Measurements from ENCODE around the gene APC2.
"Not testable (repeated sequence)": the region's sequence is repeated elsewhere in the genome, so short reads cannot be mapped to it uniquely, and the experiment has no call there.

APC2 gene

DNA sequence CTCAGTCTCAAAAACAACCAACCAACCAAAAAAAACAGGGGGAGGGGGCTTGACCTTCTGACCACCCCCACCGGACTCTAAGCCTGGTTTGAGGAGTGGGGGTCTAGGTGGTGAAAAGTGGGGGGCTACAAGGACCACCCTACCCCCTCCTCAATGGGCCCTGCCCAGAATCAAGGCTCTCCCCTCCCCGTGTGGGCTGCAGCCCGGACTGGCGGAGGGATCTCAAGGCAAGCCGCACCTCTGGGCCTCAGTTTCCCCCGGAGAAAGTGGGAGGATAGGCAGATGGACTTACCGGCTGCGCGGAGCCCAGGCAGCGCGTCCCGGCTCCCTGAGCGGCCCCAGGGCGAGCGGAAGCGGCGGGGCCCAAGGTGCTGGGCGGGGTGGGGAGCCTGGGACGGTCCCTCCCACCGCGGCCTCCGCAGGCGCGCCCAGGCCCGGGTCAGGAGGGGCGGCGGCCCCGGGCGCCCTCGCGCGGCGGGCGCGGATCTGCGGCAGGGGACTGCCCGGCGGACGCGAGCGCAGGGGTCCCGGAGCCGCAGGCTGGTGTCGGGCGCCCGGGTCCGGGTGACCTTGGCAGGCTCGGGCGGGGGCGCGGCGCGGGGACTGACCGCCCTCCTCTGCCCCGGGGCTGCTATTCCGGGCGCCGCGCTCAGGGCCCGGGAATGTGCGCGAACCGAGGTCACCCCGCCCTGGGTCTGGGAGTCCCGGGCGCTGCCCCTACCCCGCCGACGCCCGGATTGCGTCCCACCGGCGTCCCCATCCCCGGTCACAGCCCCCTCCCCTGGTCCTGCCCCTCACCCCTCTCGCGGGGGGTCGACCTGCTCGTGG is 63.0 kb downstream of the APC2 start, which contains the start of gene ADAMTSL5:
Gene ADAMTSL5 (minus strand): TSS at position 349 of the 828 bp plus-strand sequence. CDS start 2,076 bp downstream, outside the sequence.
- DNase-seq (ENCODE audit: low spot score) = peak; percentile 89

DNA sequence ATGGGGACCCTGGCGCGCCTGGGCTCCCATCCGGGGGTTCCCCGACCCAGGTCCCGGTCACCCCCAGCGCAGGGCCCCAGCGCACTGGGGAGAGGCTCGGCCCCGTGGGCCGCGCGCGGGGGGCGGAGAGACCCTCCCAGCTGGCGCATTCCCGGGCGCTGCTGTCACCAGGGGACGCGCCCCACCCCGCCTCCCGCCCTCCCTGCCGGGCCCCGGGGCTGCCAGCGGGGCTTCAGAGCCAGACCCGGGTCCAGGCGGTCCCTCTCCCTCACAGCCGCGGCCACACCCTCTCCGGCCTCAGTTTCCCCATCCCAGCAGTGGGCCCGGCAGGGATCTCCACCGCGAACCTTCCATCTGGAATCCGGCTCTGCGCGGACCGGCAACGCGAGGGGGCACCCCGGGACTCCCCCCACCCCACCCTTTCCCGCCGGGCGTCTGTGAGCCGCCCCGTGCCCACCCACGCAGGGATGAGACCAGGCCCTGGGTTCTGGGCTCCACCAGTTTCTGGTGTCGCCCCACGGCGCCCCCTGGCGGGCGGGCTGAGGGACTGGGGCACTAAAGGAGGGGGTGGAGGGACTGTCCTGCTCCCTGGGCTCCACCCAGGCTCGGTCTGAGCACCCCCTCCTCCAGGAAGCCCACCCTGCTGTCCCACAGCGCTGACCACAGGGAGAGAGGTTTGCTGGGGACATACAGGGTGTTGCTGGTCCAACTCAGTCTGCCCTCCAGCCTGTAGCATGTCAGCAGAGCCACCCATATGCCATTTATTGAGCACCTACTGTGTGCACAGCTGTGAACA is 63.8 kb downstream of the APC2 start:
- DNase-seq (ENCODE audit: low spot score) = peak; percentile 89

DNA sequence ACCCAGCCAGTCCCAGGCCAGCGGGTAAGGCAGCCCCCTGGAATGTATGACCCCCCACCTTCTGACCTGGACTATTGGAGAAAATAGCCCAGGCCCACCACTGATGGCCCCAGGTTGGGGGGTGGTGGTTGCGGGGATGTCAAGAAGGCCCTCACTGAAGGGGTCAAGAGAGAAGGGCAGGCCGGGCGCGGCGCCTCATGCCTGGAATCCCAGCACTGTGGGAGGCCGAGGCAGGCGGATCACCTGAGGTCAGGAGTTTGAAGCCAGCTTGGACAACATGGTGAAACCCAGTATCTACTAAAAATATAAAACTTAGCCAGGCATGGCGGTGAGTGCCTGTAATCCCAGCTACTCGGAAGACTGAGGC is 64.4 kb downstream of the APC2 start:
- no peak for DNase-seq (ENCODE audit: low spot score)

DNA sequence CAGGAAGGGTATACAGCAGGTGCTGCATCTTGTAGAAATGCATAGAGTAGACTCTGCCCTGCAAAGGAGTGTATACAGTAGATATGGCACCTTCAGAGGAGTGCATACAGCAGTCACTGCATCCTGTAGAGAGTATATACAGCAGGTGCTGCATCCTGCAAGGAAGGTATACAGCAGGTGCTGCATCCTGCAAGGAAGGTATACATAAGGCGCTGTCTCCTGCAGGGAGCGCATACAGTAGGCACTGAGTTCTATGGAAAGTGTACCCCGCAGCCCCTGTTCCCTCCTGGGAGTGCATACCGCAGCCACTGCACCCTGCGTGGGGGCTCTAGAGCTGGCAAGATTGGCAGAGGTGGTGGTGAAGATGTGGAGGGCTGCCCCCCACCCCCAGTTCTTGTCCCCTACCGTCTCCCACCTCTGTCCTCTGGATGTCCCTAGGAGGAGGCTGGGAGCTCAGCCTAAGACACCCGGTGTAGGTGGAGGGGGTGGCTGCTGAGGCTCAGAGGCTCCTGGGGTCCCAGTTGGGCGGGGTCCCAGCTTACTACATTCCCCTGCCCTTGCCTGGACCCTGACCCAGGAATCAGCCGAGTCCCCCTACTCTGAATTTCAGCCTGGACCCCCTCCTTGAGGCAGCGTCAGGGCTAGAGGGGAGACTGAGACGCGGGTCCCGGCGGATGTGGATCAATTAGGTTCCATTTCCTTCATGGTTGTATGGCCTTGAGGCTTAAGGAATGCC is 65.2 kb downstream of the APC2 start:
- no peak for DNase-seq (ENCODE audit: low spot score)

DNA sequence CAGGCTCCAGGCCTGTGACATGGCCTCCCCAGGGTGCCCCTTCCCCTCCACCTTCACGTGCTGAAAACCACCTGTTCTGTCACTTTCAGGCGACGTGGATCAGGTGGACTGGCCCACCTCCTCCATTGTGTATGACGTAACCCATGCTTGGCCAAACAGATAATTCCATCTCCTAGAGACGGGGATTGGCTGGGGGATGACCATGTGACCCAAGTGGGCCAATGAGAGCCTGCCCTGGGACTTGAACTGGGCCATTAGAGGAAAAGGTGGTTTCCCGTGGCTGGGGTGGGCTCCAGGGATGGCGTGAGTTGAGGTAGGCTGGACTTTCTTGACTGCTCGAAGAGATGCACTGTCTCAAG is 66.5 kb downstream of the APC2 start:
- no peak for DNase-seq (ENCODE audit: low spot score)

DNA sequence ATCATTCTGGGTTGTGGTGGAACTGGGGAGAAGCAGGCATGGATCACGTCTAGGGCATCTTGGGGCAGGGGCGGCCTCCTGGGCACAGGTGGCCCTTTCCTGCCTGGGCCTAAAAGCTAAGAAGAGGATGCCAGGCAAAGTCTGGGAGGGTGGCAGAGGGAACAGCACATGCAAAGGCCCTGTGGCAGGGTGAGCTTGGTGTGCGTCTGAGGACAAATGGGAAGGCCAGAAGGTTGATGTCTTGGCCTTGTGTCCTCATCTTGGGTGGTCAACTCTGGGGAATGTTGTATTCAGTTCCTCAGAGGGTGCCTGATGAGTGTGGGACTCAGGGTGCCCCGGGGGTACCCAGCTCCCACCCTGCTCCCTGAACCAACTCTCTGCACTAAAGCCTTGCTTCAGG is 68.5 kb downstream of the APC2 start:
- no peak for DNase-seq (ENCODE audit: low spot score)

DNA sequence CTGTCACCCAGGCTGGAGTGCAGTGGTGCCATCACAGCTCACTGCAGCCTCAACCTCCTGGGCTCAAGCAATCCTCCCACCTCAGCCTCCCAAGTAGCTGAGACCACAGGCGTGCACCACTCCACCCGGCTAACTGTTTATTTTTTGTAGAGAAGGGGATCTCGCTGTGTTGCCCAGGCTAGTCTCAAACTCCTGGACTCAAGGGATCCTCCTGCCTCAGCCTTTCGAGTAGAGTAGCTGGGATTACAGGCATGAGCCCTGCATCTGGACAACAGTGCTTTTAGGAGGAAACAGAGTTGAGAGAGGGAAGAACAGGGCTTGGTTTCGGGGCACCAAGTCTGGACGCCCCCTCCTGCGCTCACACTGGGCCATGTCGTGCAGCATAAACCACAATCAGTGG is 69.9 kb downstream of the APC2 start:
- DNase-seq (ENCODE audit: low spot score) = not testable (repeated sequence)

DNA sequence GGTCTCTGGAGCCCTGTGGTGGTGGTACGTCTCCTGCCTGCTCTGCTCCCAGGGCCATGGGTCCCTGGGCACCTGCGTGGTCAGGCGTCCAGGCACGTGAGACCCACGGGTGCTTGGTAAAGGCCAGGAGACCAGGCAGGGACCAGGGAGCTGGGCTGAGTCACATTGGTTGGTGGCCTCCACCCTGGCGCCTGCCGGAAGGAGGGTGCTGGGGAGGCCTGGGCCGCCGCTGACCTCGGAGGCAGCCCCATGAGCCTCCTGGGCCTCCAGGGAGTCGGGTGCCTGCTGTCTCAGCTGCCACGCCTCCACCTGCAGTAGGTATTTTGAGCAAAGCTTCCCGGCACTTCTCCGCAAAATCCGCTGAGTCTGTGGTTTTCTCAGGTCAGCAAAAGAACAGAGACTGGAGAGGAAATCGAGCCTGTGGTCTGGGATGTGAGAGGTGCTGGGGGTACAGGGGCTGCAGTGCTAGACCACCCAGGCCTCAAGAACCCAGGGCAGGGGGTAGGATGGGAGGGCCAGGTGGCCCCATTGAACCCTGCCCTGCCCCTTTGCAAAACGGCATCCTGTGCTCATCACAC is 70.4 kb downstream of the APC2 start:
- DNase-seq (ENCODE audit: low spot score) = no peak

DNA sequence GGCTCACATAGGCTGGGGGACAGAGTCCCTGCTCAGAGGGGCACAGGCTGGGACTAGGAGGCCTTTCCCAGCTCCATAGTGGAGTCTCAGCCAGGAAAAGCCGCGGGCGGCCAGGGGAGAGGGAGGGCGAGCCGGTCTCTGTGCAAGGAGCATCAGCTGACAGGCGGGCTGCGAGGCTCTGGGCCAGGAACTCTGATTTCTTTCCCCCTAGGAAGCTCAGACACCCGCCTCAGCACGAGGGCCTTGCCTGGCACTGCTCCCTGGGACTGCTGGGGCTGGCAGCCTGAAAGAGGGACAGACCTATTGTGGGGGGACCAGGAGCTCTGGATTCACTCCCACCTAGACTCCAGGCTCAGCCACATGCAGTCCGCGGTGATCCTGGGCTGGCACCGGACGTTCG is 71.7 kb downstream of the APC2 start:
- no peak for DNase-seq (ENCODE audit: low spot score)

DNA sequence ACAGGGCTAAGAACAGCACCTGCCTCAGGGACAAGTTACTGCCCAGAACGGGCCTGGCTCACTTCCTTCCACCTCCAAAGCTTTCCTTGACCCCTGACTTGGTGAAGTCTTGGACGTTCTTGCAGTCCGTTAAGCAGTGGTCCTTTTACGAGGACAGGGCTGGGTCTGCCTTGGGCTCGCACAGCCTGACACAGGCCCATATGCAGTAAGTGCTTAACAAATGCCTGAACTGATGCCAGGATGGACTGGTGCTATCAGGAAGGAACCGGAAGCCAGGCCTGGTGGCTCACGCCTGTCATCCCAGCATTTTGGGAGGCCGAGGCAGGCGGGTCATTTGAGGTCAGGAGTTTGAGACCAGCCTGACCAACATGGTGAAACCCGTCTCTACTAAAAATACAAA is 72.1 kb downstream of the APC2 start:
- DNase-seq (ENCODE audit: low spot score) = no peak

DNA sequence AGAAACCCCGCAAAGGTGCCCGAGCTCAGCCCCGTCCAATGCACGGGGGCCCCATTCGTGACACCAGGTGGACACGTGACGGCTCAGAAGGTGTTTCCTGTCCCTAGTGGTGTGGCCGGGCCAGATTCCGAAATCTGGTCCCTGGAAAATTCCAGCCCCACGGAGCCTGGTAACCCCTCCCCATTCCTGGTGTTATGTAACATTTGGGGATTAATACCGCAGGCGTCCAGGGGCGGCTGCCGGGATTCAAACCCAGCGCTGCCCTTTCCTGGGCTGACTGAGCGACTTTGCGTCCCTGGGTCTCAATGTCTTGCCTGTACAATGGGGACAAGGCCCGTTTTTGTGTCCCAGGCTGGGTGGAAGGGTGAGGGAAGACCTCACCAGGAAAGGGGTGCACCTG is 72.9 kb downstream of the APC2 start:
- DNase-seq (ENCODE audit: low spot score) = no peak
